LNCaP clone FGC (cell line): ENCODE data around the gene CENPX.

Experiments used
- DNase-seq: peaks from one replicate; pipeline ENCODE4 v3.0.0-alpha.2; 2011; ENCODE audit warnings: low read depth
- H3K4me3 ChIP-seq: 2 replicates; pipeline ENCODE4 v1.5.1; 2011; ENCODE audit warnings: mild to moderate bottlenecking, low read depth, low read length, control low read depth
- CTCF ChIP-seq: IDR thresholded peaks from 2 replicates; pipeline ENCODE4 v1.5.1; 2012; ENCODE audit warnings: mild to moderate bottlenecking; ENCODE audit not compliant: control insufficient read depth, insufficient read depth; ENCODE audit errors: extremely low read depth

Gene CENPX

GRCh38 chr17:82022310-82022980 lies at the start of gene CENPX:
CENPX (minus strand) TSS chr17:82022878; CDS start chr17:82022861, 17 bp downstream.
- DNase-seq: no peak
- peak within 1 kb of the TSS; percentile 97 for H3K4me3 ChIP-seq
- TF ChIP-seq CTCF: no peak

GRCh38 chr17:82070611-82071010 lies 47.9 kb upstream of the CENPX start:
- TF ChIP-seq CTCF: no peak

GRCh38 chr17:82065638-82066303 lies 43.1 kb upstream of the CENPX start, which contains the start of gene DUS1L:
DUS1L (minus strand) TSS chr17:82065804; CDS start chr17:82065059, 745 bp downstream.
- TF ChIP-seq CTCF: no peak
- DNase-seq: no peak

More at GRCh38 chr17:82070611-82071010, 47.9 kb upstream of the CENPX start:
- H3K4me3 ChIP-seq: no peak overlapping the region
- no peak for DNase-seq

GRCh38 chr17:82065193-82065637 lies 42.5 kb upstream of the CENPX start:
- peak overlapping the region; percentile 74 for H3K4me3 ChIP-seq
- DNase-seq: no peak
- TF ChIP-seq CTCF: no peak

More at GRCh38 chr17:82065638-82066303, 43.1 kb upstream of the CENPX start, which contains the start of gene DUS1L:
- H3K4me3 ChIP-seq: peak within 1 kb of the TSS; percentile 74

- no peak for DNase-seq
- TF ChIP-seq CTCF: no peak
- H3K4me3 ChIP-seq: peak overlapping the region; percentile 74
Observed at GRCh38 chr17:82064433-82065192, 41.9 kb upstream of the CENPX start.

GRCh38 chr17:82063424-82064415 lies 41.0 kb upstream of the CENPX start:
- peak; percentile 34 for DNase-seq
- no peak for TF ChIP-seq CTCF
- peak overlapping the region; percentile 74 for H3K4me3 ChIP-seq
